Activated CD8-positive, alpha-beta memory T cell treated with anti-CD3 and anti-CD28 coated beads, Interleukin-2, amount 50 U/mL, for 1 hour (primary cell): ENCODE measurements around the gene ZCCHC7.

Source experiments
- DNase-seq: peaks from one replicate; pipeline ENCODE4 v3.0.0-alpha.2; 2020; ENCODE audit errors: extremely low read depth

The ZCCHC7 gene

DNA sequence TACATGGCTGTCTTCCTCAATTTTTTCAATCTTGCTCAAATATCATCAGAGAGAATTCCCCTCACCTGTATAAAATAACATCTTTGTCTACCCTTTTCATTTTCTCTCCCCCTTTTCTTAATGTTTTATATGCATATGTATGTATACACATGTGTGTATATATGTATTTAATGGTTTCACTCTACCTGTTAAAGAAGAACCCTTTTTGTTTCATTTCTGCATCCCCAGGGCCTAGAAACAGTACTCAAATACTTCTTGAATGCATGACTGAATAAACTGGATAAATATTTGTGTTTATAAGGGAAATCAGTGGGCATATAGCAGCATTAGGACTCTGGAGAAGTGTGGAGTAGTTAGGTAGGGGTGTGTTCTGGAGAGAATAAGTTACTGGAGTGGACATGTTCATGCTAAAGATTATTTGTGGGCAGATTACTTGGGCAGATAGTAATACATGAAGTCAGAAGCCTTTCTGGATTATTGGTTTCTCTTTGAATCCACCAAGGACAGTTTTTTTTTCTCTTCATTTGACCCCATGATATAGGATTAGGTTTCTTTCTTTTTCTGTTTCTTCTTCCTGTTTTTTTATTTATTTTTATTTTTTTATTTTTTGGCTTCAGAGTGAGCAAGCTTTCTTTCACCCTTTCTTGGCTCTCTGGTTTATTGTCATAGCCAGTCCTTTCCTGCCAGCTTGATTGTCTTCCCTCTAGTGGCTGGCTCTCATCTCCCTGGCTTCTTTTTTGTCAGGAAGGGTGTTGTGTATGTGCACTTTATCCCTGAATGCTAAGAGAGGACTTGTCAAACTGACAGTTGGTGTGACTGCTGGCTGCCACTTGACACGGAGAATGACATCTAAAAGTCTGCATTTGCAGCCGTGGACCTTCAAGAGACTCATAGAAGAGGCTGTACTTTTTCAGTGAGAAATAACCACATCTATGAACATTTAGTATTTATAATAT is 89.3 kb downstream of the ZCCHC7 start:
- no peak for DNase-seq

DNA sequence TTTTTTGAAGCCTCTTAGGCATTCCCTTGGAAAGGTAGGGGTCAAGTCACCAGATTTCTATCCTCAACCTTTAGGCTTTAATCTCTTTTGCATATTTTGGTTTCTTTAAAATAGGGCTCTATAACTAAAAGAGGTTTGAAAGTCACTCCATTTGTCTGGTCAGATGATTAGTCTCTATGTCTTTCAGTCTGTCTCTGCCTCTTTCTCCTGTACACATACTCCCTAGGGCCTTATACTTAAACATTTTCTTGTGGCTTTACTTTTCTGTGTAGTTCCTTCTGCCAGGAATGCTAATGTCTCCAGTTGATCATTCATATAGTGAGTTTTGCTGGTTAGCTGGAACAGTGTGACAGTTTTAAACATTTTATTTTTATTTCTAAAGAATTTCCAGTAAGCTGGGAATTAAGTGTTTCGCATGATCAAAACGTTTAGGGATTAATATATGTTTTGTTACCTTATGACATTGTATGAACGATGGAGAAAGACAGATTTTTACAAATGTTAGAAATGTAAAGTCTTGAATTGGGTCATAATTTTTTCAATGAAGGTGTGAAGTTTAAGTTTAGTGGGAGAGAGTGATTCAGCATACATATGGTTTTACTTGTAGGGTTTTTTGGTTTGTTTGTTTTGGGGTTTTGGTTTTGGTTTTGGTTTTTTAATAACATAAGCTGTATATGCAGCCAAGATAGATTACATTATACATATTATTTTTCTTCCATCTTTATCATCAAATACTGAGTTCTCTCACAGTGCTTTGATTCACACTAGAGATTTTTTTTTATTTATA is 90.6 kb downstream of the ZCCHC7 start:
- no peak for DNase-seq

DNA sequence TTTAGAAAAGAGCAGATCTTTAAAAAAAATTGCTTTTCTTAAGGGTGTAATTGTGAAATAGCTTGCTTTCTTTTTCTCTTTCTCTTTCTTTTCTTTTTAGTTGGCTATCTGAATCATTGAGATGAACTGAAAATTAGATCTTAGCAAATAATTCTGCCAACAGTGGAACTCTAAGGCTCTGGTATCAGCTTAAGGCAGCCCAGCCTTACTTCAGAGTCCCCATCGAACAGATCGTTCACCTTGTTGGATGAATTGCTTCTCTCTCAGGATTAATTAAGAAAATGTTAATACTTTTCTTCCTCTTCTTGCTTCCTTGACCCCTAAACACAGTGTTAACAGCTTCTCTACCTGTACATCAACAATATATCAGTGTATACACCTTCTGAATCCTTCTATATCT is 92.1 kb downstream of the ZCCHC7 start:
- DNase-seq = no peak

DNA sequence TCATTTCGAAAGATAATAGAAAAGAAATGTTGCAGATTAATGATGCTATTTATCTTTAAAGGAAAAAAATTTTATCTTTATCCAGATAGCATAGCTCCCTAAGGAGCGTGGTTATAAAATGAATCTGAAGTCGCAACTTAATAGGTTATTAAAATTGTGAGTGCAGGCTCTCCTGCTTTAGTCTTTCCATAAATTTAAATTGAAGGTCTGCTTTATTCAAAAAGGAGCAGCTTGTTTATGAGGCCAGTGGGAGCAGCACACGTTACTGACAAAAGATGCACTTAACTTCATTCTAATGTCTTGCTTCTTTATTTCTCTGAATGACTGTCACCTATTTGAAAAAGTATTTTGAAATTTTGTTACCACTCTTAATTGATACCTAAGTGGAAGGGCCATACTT is 95.0 kb downstream of the ZCCHC7 start:
- DNase-seq = no peak

DNA sequence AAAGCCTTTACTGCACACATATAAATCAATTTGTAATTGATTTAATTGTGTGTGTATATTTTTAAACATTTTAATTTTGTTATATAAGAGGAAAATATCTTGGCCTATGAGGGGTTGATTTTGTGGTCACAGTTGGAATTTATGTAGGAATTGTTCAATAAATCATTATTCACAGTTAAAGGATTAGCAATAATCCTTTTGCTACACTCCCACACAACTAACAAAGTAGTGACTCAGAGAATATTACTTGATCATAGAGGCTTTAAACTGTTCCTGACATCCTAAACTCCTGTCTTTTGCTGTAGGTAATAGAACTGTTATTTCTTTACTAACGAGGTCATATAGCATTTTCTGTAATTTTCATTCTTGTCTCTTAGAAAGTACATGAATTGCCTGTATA is 95.5 kb downstream of the ZCCHC7 start:
- DNase-seq = no peak

DNA sequence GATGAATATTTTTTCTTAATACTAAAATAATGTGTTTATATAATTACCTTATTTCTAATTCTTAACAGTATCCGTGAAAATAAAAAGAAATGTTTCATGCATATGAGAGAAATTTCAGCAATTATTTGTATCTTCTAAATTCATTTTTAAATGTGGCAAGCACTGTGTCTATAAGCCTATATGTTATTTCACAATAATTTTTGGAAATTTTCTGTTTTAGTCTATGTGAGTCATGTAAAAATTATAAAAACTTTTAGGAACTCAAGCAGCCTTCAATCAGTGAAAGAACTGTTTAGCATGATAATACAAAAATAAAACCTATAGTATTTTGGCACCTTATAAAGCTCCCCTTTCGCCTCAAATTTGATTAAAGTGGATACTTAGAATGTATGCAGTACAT is 96.8 kb downstream of the ZCCHC7 start:
- no peak for DNase-seq

DNA sequence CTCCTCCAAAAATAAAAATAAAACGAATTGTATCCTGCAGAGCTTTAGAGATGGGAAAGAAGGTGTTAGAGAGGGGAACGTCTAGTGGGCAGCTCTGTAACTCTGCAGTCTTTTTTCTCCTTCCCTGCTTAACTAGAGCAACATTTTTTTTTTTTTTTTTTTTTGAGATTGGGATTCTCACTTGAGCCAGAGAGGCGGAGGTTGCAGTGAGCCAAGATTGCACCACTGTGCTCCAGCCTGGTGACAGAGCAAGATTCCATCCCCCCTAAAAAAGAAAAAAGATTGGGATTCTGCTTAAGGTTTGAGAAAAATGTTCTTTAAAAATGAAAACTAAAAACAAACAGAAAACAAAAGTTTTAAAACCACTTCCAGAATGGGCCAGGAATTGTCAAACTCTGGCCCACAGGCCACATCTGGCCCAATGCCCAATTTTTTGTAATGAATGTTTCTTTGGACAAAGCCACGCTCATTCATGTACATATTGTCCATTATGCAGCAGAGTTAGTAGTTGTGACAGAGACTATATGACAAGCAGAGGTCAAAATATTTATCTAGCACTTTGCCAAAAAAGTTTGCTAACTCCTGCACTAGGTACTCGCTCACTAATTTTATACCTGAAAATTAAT is 98.5 kb downstream of the ZCCHC7 start:
- DNase-seq = no peak

DNA sequence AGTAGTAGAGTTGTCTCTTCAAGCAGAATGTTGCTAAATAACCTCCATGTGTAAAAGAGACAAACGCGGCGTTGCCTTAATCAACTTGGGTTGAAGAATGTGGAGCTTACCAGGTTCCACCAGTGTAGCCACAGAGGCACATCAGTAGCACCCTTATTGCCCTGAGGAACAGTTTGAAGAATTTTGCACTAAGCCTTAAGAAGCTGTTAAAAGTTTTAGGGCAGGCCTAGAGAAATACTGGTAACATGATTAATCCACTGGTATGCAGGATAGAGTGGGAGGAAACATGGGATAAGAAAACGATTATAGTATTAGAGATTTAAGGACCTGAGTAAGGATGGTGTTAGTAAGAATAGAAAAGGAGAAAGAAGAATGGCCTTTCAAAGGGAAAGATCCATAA is 100.6 kb downstream of the ZCCHC7 start:
- no peak for DNase-seq

DNA sequence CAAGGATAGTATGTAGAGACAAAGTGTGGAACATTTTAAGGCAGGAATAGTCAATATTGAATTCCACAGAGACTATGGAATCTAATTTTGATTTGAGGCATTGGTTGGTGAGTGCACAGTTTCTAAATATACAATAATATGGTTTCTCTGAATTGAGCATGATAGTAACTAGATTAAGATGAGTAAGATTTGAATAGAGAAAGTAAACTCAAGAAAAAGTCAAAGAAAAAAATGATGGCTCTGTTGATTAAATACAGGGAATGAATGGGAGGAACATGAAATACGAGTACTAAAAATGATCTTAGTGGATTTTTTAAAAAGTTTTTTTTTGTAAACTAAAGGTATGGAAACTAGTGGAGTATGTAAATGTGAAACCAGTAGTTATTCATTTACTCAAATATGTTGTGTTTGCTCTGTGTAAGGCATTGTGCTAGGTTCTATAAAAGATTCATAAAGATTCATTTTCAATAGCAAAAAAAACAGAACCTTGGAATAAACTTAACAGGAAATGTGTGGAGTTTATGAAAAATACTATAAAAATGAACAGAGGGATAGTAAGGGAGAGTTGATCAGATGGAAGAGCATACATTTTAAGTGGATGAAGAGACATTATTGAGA is 101.2 kb downstream of the ZCCHC7 start:
- no peak for DNase-seq

DNA sequence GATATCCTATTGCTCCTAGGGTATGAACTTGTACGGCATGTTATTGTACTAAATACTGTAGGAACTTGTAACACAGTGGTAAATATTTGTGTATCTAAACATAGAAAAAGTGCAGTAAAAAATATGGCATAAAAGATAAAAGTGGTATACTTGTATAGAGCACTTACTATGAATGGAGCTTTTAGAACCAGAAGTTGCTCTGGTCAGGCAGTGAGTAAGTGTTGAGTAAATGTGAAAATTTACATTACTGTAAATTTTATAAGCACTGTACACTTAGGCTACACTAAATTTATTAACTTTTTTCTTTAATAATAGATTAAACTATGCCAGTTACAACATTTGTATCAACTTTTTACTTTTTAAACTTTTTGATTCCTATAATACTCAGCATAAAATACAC is 109.1 kb downstream of the ZCCHC7 start:
- no peak for DNase-seq

DNA sequence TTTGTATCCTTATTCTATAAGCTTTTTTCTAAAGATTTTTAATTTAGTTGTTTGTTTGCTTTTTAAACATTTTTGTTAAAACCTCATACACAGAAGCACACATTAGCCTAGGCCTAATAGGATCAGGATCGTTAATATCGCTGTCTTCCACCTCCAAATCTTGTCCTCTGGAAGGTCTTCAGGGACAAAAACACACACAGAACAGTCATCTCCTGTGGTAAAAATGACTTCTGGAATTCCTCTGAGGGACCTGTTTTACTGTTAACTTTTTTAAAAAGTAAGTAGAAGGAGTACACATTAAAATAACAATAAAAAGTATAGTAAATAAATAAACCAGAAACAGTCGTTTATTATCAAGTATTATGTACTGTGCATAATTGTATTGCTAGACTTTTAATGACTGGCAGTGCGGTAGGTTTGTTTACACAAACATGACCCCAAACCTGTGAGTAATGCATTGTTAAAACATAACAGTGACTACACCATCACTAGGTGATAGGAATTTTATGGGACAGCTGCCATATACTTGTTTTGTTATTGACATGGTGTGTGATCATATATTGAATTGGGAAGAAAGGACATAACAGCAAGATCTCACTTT is 109.6 kb downstream of the ZCCHC7 start:
- DNase-seq = no peak

DNA sequence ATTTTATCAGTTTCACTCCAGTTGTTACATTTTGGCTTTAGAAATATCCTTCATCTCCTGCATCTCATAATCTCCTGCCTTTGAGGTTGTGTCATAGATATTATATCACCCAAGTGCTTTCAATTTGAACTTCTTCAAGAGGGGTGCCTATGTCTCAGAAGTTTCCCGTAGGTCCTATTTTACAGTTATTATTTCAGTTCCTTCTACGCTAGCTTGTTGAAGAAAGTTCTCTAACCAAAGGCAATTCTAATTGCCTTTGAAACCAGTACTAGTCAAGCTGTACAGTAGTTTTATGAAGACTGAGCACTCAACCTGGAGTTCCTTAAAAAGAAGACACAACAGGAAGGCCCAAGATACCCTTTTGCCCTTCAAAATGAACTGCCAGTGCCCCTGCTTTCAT is 116.4 kb downstream of the ZCCHC7 start:
- no peak for DNase-seq

DNA sequence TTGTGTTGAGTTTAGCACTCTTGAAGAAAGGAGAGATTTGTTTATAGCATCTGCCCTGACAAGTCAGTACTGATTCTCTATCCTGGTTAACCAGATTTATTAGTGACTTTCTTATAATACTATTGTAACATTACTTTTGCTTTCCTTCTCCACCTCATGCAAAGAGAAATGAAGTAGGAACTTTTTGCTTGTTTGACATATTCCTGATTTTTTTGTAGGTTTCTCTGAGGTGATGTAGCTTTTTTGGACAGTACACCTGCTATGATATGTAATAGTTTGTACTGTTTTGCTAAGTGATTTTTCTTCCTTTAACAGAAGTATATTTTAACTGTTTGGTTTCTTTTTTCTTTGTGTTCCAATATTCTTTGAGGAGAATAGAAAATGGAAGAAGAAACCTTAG is 117.7 kb downstream of the ZCCHC7 start:
- no peak for DNase-seq

DNA sequence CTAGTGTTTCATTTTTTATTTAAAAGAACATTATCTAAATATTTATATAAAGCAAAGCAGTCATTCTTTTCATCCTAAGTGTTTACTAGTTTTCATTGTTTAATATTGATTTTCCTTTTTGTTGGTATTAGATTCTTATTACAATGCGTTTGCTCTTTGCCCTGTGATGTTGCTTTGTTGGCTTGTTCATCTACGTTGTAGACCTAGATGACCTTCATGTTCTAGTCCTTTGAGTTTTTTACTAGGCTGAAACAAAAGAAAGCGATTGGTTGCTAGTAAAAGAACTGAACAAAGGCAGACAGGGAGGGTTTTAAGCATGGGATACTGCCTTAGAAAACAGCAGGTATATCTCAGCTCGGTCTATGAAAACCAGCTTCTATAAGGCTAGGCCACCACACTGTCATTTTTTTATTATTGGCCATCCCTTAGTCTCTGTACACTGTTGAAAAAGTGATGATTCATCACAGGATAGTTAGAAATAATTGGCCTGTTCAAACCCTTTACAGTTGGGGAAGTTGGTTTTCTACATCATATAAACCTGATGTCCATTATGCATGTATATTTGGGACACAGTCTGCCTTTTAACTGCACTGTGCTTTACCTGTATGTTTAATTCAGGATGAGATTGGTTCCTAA is 119.0 kb downstream of the ZCCHC7 start:
- no peak for DNase-seq

DNA sequence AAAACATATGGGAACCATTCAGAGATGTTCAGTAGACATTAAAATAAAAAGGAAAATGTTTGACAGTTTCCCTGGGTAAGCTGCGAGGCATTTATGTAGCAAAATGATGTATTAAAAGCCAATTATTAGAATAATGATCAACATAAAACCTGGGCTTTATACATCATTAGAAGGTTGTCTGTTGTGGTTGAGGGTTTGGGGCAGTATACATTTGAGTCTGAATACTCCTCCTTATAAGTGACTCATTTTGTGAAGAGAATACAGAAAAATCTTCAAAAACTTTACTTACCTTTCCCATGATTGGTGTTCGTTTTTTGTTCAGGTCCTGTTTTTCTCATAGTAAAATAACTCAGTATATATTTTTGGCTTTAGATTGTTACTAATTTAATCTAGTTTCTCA is 119.5 kb downstream of the ZCCHC7 start:
- DNase-seq = no peak

DNA sequence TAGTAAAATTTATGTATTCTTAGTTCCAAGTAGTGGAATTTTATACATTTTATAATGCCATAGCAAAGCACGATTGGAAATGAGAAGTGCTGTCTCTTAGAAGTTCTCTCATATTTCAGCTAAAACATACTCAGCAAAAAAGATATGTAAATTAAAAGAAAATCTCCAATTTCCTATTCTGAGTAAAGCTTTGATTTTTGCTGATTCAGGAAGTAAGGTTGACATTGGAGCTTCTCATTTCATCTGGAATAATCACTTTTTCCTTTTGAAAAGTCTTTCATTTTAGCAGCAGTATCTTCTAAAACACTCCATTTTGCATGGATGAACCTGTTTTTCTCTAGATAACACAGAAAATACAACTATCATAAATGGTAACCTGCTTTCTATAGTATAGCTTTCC is 121.0 kb downstream of the ZCCHC7 start:
- DNase-seq = no peak

DNA sequence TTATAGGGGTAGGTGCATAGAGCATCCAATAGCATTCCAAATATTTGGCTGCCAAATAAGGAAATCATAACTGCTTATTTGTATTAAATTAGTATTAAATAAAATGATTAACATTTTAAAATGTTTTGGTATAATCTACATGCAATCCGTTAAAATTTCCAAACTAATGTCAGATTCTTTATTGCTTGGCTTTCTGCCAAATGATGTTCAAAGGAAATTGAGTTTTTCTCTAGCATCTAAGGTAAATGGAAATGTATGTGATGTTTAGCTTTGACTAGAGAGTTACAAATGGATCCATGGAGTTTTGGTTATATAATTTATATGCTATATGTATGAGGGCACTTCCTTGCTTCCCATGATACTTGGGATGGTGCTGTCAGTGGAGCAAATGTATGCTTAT is 121.7 kb downstream of the ZCCHC7 start:
- DNase-seq = no peak

DNA sequence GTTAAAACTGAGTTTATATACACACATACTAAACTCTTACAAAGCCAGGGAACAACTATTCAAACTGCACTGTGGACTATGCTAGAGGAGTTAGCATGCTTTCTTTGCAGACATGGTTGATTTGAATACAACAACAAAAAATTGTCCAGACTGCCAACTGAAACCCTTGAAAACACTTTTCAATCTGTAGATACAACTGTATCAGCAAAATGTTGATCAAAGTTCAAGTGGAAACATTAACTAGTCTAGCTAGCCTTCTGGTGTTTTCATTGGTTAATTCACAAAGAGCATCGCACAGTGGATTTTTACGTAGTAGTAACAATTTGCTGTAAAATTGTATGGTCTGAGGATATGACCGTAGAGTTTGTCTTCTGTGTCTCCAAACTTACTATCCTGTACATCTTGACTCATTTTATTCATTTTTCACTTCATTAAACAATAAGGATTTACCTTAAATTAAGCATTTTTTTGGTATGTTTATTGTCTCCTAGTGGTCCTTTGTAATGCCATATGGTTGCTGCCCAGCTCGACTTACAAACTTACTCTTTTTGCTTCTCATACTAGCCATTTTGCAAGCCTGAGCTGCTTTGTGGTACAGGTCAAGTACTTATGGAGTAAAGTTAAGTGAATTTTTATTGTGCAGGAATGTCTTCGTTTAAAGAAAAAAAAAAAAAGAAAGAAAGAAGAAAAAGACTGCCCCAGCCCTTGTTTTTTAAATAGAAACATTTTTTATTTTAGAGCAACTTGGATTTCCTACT is 123.4 kb downstream of the ZCCHC7 start:
- DNase-seq = no peak

DNA sequence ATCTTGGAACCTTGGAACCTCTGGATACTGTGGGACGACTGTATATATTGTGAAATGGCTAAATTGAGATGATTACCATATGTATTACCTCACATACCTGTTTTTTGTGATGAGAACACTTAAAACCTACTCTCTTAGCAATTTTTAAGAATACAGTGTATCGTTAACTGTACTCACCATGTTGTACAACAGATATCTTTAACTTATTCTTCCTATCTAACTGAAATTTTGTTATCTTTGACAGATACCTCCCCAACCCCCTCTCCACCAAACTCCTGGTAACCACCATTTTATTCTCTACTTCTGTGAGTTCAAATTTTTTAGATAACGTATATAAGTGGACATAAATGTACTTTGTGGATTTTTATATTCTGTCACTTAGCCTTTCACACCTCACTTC is 126.5 kb downstream of the ZCCHC7 start:
- DNase-seq = no peak

DNA sequence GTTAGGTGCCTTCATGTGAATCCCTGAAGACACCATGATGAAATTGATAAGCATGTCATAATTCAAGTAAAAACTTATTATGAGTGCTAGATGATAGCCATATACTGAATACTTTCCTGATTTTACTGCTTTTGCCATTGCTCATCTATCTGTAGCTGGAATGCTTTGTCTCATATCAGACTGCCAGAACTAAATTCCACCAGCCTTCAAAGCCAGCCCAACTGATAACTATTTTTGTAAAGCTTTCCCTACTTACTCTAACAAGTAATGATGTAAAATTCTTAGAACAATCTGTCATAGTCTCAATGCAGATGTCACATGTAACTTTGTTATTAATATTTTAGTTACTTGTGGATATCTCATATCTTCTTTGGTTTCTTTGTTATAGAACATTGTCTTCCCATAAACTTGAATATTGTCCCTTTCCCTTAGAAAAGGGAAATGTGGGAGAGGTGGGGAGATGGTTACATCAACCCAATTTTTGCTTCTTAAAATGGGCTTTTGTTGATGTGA is 128.3 kb downstream of the ZCCHC7 start:
- DNase-seq = no peak
